Posterior vena cava (tissue), 2 donors: ENCODE results near the gene ALPI. TPM values are rescaled to one million over a fixed set of nuclear protein-coding genes. Genes with fewer than 3 reads are reported as not detected.

Experiments used
- DNase-seq: peaks from one replicate; pipeline ENCODE4 v3.0.0-alpha.2; 2020; ENCODE audit warnings: low spot score
- intact Hi-C, 2 donors: fragments of 100-400 bp; cut with DNase I; formaldehyde crosslinking; loops; one replicate each; pipeline versions ENCODE4 v1.14.1 to v1.14.2; 2022 to 2023
- total RNA-seq, 2 donors: library from RNA; stranded (reverse); fragmentation: NEBNext Ultra II Directional; extraction: Animal tissue kit (Norgen Biotek cat#: 25700); gene quantifications; one replicate each; pipeline ENCODE4 v1.2.1, GENCODE V29; 2021
- donor health status: DM: yes; HTN: yes; CAD: no.
- donor health status: DM: yes; HTN: yes; CAD: no.

Gene ALPI
- total RNA-seq, 2 donors from 2014 or later = not detected

GRCh38 chr2:232480201-232481190 lies 24.5 kb downstream of the ALPI start:
- DNase-seq = no peak
- intact Hi-C loops = no loop called here

- intact Hi-C loops = no loop called here
- DNase-seq = no peak
Observed at GRCh38 chr2:232481322-232482140, 25.6 kb downstream of the ALPI start.

GRCh38 chr2:232482301-232483238 lies 26.6 kb downstream of the ALPI start:
- intact Hi-C loops = no loop called here
- DNase-seq = peak; percentile 78

GRCh38 chr2:232483311-232483922 lies 27.5 kb downstream of the ALPI start:
- intact Hi-C loops = no loop called here
- peak; percentile 63 for DNase-seq

GRCh38 chr2:232483923-232484627 lies 28.1 kb downstream of the ALPI start:
- intact Hi-C loops = no loop called here
- DNase-seq = peak; percentile 64

- intact Hi-C loops = no loop called here
- DNase-seq = no peak
Observed at GRCh38 chr2:232484628-232485347, 28.8 kb downstream of the ALPI start.

- intact Hi-C loops = no loop called here
- DNase-seq = no peak
Observed at GRCh38 chr2:232485348-232485756, 29.4 kb downstream of the ALPI start.

- intact Hi-C loops = no loop called here
- DNase-seq = peak; percentile 75
Observed at GRCh38 chr2:232485757-232486557, 30.0 kb downstream of the ALPI start.

GRCh38 chr2:232486558-232487384 lies 30.8 kb downstream of the ALPI start:
- intact Hi-C loops = no loop called here
- DNase-seq = peak; percentile 75

- peak; percentile 75 for DNase-seq
- intact Hi-C loops = no loop called here
Observed at GRCh38 chr2:232487385-232488096, 31.6 kb downstream of the ALPI start, which contains the start of gene ECEL1. Gene ECEL1, minus strand, starts transcription at chr2:232487834. Its CDS starts 1,181 bp downstream, at chr2:232486653.

- DNase-seq = peak; percentile 24
- intact Hi-C loops = no loop called here
Observed at GRCh38 chr2:232488097-232488711, 32.3 kb downstream of the ALPI start.

GRCh38 chr2:232488721-232489300 lies 32.9 kb downstream of the ALPI start:
- intact Hi-C loops = no loop called here
- peak; percentile 71 for DNase-seq

- DNase-seq = peak; percentile 65
- intact Hi-C loops = no loop called here
Observed at GRCh38 chr2:232489516-232490220, 33.7 kb downstream of the ALPI start.
